Neural cell (in vitro differentiated cells): ENCODE data around the gene ETV7.

Experiments
- CTCF ChIP-seq: fragments of 450-650 bp; IDR thresholded peaks from 2 replicates; pipeline ENCODE4 v1.5.1; 2014; ENCODE audit warnings: antibody characterized with exemption, mild to moderate bottlenecking, moderate library complexity; ENCODE audit not compliant: poor library complexity, severe bottlenecking
- EZH2 ChIP-seq: fragments of 200-600, 300-800 bp; shearing (Covaris generic), sonication (generic); IDR thresholded peaks from 2 replicates; pipeline ENCODE4 v1.6.1; 2014; ENCODE audit warnings: antibody characterized with exemption, low read length, borderline replicate concordance, mild to moderate bottlenecking; ENCODE audit not compliant: insufficient read depth, poor library complexity, severe bottlenecking
- MXI1 ChIP-seq: fragments of 450-650 bp; conservative IDR thresholded peaks from 2 replicates; pipeline ENCODE4 v1.6.1; 2014; ENCODE audit warnings: antibody characterized with exemption, mild to moderate bottlenecking; ENCODE audit not compliant: poor library complexity, severe bottlenecking
- POLR2AphosphoS5 ChIP-seq: IDR thresholded peaks from 2 replicates; pipeline ENCODE4 v1.6.1; 2012
- TAF1 ChIP-seq: IDR thresholded peaks from 2 replicates; pipeline ENCODE4 v1.6.1; 2012; ENCODE audit warnings: low read depth

GRCh38 chr6:36328600-36328999, 58.9 kb downstream of the ETV7 start:
- TF ChIP-seq CTCF: no peak
- no peak for TF ChIP-seq MXI1
- no peak for TF ChIP-seq TAF1
- no peak for TF ChIP-seq POLR2AphosphoS5
- TF ChIP-seq EZH2: no peak
